NCI-H1930 (cell line): ENCODE data around the gene RTEL1.
A peak's percentile ranks its signal among the peaks of the same experiment; 100 is the strongest.
"Not testable (repeated sequence)": the region's sequence is repeated elsewhere in the genome, so short reads cannot be mapped to it uniquely, and the experiment has no call there.

Source experiments
- DNase-seq, 2 experiments: peaks; one replicate each; lab custom pipeline; 2025; lab: John Stamatoyannopoulos, UW

Gene RTEL1, protein sequence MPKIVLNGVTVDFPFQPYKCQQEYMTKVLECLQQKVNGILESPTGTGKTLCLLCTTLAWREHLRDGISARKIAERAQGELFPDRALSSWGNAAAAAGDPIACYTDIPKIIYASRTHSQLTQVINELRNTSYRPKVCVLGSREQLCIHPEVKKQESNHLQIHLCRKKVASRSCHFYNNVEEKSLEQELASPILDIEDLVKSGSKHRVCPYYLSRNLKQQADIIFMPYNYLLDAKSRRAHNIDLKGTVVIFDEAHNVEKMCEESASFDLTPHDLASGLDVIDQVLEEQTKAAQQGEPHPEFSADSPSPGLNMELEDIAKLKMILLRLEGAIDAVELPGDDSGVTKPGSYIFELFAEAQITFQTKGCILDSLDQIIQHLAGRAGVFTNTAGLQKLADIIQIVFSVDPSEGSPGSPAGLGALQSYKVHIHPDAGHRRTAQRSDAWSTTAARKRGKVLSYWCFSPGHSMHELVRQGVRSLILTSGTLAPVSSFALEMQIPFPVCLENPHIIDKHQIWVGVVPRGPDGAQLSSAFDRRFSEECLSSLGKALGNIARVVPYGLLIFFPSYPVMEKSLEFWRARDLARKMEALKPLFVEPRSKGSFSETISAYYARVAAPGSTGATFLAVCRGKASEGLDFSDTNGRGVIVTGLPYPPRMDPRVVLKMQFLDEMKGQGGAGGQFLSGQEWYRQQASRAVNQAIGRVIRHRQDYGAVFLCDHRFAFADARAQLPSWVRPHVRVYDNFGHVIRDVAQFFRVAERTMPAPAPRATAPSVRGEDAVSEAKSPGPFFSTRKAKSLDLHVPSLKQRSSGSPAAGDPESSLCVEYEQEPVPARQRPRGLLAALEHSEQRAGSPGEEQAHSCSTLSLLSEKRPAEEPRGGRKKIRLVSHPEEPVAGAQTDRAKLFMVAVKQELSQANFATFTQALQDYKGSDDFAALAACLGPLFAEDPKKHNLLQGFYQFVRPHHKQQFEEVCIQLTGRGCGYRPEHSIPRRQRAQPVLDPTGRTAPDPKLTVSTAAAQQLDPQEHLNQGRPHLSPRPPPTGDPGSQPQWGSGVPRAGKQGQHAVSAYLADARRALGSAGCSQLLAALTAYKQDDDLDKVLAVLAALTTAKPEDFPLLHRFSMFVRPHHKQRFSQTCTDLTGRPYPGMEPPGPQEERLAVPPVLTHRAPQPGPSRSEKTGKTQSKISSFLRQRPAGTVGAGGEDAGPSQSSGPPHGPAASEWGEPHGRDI (N-terminal part only)

DNA sequence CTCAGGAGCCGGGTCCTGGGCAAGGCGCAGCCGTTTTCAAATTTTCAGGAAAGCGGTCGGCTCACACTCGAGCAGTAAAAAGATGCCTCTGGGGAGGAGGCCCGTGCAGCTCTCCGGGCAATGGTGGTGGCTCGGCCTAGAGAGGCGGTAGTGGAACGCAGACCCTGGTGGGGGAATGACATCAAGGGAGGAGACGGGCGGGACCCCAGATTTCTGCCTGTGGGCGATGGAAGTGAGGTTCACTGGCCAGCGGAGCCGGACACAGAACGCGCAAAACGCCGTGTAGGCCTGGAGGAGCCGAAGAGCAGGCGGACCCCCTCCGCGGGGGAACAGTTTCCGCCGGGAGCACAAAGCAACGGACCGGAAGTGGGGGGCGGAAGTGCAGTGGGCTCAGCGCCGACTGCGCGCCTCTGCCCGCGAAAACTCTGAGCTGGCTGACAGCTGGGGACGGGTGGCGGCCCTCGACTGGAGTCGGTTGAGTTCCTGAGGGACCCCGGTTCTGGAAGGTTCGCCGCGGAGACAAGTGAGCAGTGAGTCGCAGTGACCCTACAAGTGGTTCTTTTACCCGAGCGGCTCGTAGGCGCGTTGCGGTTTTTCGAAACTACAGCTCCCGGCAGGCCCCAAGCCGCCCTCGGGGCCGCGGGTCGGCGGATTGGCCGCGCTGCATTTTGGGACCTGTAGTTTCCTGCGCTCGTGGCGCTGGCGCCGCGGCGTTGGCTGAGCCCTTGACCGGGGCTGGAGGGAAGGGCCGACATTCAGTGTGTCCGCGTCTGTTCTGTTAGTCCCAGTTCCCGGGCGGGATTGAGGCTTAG is at the start of gene RTEL1:
Gene RTEL1, plus strand, starts transcription at position 376 of the 812 bp plus-strand sequence. CDS start 1,091 bp downstream, outside the sequence.
- DNase-seq, result peak; percentile 80 to 94

DNA sequence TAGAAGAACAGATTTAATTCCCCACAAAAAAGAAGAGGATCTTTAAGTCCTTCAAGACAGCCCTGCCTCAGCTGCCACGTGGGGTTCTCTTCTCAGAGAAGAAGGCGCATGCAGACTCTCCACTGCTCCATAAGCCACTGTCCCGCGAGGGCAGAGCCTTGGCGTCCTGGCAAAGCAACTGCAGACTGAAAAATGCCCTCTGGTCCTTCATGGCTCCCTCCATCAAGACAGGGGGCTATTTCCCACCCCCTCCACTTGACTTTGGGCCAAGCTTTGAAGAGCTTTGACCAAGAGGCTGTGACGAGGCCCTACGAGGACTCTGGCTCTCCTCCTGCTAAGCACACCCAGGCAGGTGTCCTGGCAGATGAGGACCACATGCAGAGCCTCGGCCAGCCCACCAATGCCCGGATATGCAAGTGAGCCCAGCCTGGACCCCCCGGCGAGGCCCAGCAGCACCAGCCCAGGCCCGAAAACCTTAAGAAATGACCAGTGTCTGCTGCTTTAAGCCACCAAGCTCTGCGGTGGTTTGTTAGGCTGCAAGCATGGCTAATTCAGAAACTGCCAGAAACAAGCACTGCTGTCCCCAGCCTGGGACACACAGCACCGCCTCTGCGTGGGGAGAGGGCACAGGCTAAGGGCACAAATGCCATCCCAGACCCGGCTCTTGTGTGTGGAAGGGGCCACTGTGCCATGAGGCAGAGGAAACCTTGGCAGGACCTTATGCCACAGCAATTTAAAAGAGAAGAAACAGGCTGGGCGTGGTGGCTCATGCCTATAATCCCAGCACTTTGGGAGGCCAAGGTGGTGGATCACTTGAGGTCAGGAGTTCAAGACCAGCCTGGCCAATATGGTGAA is 47.3 kb upstream of the RTEL1 start:
- no peak for DNase-seq

DNA sequence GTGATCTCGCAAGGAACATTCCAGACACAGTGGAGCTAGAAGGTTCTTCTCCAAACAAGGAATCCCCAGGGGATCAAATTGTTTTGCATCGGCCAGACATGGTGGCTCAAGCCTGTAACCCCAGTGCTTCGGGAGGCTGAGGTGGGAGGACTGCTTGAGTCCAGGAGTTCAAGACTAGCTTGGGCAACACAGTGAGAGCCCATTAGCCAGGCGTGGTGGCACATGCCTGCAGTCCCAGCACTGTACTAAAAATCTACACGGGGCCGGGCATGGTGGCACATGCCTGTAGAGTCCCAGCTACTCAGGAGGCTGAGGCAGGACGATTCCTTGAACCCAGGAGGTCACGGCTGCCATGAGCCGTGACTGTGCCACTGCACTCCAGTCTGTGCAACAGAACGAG is 46.5 kb upstream of the RTEL1 start:
- no peak for DNase-seq

DNA sequence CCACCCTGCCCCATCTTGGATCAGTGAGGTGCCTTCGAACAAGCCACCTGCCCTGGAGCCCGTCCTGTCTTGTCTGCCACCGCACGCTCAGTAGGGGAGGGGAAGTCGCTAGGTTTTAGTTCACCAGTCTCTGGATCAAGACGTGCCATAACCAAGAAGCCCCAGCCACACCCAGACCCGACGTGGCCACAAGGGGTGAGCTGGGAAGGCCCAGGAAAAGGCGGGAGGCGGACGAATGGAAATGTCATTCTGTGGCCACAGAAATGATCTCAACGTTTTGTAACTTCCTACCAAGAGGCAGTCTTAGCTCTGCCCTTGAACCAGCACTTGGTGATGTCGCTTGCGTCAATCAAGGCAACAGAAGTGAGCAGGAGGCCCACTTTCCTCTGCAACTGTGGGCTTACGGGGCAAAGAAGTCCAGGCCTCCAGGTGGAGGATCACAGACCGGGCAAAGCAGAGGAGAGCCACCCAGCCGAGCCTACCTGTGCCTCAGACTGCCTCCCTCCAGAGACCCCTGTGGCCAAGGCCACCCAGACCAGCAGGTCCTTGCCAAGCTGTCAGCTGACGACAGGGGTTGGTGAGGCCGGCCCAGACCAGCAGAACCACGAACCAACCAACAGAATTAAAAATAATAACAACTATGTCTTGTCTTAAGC is 45.7 kb upstream of the RTEL1 start:
- no peak for DNase-seq

DNA sequence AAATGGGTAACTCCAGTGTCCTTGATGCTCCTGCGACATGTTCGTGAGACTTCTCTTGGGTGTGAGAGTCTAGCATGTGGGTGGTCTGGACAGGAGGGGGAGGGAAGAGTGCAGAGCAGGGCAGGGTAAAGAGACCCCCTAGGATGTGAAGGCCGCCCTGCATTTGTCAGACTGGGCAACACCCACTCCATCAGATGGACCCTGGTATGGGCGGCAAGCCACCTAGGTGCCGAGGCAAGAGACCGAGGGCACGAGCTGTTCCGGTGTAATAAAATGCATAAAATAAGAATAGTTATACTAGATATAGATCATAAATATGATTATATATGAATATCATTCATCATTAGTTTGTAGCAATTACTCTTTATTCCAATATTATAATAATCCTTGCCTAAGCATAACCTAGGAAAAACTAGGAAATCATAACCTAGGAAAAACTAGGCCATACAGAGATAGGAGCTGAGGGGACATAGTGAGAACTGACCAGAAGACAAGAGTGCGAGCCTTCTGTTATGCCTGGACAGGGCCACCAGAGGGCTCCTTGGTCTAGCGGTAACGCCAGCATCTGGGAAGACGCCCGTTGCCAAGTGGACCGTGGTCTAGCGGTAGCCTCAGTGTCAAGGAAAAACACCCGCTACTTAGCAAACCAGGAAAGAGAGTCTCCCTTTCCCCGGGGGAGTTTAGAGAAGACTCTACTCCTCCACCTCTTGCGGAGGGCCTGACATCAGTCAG is 44.1 kb upstream of the RTEL1 start:
- DNase-seq, result not testable (repeated sequence)

DNA sequence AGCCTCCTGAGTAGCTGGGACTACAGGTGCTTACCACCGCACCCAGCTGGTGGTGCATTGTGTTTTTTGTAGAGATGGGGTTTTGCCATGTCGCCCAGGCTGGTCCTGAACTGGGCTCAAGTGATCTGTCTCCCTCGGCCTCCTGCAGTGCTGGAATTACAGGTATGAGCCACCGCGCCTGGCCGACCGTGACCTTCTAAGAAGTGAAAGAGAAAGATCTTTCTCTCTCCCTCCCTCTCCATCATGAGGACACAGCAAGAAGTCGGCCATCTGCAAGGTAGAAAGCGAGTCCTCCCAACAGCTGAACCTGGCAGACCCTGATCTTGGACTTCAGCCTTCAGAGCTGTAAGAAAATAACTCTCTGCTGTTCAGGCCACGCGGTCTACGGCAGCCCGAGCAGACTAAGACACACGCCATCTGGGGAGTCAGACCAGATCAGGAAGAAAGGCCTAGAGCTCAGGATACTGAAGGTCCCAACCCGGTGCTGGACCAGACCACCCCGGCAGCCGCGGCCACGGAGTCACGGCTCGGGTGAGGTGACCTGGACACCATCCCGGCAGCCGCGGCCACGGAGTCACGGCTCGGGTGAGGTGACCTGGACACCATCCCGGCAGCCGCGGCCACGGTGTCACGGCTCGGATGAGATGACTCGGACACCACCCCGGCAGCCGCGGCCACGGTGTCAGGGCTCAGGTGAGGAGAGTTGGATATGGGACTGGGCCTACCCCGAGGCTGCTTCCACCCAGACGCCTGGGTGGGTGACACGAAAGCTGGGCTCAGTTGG is 40.8 kb upstream of the RTEL1 start:
- no peak for DNase-seq

DNA sequence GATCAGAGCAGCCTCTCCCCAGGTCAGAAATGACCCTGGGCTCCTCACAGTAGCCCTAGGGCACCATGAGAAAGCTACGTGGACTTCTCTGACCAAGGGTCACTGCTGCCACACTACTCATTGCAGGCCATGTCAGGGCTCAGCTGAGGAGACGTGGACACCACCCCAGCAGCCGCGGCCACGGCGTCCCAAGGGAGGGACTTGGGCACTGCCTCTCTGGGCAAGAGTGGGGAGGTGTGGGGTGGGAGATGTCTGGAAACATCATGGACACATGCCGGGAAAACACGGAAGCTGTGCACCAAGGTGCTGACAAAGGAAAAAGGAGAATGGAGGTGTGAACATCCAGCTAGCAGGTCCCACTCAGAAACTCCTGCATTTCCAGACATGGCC is 40.2 kb upstream of the RTEL1 start:
- DNase-seq, result no peak

DNA sequence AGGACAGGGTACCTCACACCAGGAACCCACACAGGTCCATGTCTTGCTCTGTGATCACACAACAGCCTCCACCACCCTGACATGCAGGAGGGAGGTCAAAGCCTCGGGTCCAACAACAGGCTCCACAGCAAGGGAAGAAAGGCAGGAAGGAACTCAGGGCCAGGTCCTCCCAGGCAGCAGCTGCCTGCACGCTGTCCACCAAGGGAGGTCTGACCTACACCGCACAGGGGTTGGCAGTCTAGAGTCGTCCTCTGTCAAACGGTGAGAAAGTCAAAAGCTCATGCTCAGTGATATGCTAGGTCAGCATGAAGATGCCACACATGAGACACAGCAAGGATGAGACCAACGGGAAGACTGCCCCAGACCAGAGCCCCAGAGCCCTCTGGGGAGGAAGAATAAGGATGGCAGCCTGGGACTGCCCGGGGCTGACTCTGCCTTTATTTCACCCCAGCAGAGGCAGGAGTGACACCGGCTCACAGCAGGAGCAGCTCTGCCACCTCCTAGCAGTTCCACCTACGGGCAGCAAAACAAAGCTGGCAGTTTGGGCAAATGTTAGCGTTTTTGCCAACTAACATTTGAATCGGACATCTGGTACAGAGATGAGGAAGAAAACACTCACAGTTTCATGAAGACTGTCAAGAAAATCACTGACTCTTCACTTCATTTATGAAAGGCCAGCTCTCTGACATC is 39.7 kb upstream of the RTEL1 start:
- no peak for DNase-seq

DNA sequence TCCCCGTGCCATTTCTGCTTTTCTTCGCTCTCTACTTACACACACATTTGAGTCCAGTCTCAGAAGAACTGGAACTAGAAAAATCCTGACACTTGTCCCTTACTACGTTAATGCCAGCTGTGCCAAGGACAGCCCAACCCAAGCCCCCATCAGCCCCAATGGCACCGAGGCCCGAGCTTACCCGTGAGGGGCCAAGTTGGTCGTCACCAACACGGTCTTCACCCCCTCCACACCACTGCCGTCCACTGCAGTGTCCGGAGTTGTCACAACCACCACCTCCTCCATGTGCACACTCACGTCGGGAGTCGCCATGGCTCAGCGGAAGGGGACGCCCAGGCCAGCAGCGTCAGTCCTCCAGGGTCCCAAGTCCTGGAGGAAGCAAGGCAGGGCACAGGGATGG is 39.0 kb upstream of the RTEL1 start:
- no peak for DNase-seq

DNA sequence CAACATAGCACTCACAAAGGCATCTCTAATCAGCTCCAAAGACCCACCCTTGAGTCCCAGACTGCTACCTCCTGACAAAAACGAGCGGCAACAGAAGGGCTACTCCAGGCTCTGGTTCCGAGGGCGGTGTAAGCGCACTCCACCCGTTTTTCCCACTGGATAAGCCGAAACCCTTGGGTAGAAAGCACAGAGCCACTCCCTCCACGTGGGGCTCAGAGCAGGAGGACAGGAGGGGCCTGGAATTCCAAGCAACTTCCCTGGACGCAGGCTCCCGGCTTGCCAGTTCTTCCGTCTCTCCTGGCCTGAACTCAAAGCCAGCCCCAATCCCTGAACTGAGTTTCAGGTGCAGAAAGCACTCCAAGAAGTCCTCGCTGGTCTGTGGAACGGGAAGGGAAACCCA is 38.6 kb upstream of the RTEL1 start:
- no peak for DNase-seq

DNA sequence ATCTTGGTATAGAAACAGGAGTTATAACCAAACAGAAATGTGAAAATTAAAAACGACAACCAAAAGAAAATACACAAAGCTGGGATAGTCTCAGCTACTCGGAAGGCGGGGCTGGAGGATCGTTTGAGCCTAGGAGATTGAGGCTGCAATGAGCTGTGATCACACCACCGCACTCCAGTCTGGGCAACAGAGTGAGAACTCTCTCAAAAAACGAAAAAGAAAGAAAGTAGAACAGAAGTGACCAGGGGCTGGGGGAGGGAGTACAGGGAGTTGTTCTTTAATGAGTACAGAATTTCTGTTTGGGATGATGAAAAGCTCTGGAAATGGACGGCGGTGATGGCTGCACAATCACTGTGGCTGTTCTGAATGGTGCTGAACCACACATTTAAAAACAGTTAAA is 37.1 kb upstream of the RTEL1 start:
- no peak for DNase-seq

DNA sequence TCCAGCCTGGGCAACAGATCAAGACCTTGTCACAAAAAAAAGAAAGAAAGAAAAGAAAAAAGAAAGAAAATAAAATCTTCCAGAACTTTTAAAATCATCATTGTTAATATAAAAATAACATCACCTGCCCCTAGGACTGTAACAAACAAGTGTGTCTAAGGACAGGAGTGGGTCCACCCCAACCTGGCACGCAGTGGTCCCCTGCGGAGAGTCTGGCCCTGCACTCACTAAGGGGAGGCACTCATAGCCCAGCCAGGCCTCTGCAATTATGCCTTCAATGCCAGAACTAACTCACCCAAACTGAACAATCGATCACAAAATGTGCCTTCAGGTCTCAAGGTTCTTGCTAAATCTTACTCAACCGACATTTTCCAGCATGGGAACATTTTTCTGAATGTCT is 36.0 kb upstream of the RTEL1 start:
- DNase-seq, result no peak

DNA sequence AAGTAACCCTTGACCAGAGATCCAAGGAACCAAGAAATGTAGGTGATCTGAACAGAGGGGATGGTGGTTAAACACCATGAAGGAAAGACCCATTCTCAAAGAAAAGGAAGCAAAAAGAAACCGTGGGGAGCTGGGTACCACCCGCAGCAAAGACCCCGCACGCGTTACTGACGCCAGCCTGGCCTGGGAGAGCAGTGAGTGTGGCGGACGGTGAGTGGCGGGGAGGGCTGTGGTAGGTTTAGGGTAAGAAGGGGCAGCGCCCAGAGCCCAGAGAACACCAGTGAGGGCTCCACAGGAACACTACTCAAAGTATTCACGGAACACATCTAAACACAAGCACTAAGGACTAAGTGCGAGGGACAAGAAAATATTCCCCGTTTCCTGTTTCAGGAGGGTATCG is 35.4 kb upstream of the RTEL1 start:
- DNase-seq, result no peak

DNA sequence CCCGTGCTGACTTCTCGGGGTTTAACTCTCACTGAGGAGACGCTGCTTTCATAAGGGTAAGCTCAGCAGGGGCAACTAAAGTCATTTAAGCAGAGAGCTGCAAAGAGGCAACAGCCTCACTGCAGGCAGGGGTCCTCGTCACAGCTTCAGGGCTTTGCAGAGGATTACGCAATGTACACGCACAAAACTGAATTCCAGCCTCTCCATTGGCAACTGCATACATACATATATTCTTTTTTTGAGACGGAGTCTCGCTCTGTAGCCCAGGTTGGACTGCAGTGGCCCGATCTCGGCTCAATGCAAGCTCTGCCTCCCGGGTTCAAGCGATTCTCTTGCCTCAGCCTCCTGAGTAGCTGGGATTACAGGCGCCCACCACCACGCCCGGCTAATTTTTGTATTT is 33.6 kb upstream of the RTEL1 start:
- DNase-seq, result no peak

DNA sequence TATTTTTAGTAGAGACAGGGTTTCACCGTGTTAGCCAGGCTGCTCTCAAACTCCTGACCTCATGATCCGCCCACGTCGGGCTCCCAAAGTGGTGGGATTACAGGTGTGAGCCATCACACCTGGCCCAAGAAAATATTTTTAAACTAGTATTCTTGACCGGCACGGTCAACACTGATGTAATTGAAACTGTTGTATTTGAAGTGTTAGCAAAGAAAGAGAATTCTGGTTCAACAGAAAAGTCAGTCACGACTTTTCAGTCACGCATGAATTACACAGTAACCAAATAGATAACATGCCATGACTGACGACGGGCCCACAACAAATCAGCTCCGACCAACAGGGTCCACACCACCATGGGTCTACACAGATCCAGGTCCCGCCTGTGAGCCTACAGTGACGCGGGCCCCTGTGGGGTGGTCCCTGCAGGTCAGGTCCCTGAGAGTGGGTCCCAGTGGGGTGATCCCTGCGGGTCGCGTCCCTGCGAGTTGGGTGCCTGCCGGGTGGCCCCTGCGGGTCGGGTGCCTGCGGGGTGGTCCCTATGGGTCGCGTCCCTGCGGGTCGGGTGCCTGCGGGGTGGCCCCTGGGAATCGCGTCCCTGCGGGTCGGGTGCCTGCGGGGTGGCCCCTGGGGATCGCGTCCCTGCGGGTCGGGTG is 32.2 kb upstream of the RTEL1 start:
- DNase-seq, result no peak

DNA sequence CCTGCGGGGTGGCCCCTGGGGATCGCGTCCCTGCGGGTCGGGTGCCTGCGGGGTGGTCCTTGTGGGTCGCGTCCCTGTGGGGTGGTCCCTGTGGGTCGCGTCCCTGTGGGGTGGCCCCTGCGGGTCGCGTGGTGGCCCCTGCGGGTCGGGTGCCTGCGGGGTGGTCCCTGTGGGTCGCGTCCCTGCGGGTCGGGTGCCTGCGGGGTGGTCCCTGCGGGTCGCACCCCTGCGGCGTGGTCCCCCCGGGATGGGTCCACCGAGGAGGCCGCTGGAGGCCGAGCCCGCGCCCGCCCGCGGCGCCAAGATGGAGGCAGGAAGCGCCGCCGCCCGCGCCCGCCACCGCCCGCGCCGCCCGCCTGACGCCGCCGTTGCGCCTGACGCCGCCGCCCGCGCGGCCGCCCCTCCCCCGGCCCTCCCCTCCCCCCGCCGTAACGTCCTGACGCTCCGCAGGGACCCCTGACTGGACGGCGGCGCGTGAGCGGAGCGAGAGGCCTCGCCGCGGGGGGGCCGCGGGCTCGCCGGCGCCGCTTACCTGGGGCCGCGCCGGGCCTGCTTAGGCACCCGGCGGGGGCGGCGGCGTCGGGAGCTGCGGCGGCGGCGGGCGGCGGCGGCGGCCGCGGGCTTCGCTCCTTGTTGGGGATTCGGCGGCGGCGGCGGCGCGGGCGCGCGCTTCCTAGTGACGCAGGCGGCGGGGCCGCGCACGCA is 31.5 kb upstream of the RTEL1 start, which contains the start of gene GMEB2:
Gene GMEB2, minus strand, starts transcription at position 678 of the 705 bp plus-strand sequence. CDS start 7,704 bp downstream, outside the sequence.
- peak; percentile 83 to 95 for DNase-seq
